Brain pericyte (primary cell): Measurements from ENCODE around the gene PCSK2.

Source experiments
- DNase-seq: peaks from one replicate; pipeline ENCODE4 v3.0.0-alpha.2; 2012; ENCODE audit warnings: low read depth, low spot score

The PCSK2 gene

GRCh38 chr20:17327185-17328148, 100.6 kb downstream of the PCSK2 start:
- no peak for DNase-seq

- no peak for DNase-seq
Measured at GRCh38 chr20:17334932-17335331, 108.1 kb downstream of the PCSK2 start.

- DNase-seq: no peak
Measured at GRCh38 chr20:17339000-17339399, 112.2 kb downstream of the PCSK2 start.

GRCh38 chr20:17343091-17343490, 116.3 kb downstream of the PCSK2 start:
- no peak for DNase-seq

- no peak for DNase-seq
Measured at GRCh38 chr20:17343656-17344452, 117.0 kb downstream of the PCSK2 start.

- DNase-seq: no peak
Measured at GRCh38 chr20:17344790-17345189, 118.0 kb downstream of the PCSK2 start.

GRCh38 chr20:17345321-17345720, 118.5 kb downstream of the PCSK2 start:
- DNase-seq: no peak

GRCh38 chr20:17350321-17350720, 123.5 kb downstream of the PCSK2 start:
- DNase-seq: no peak

- DNase-seq: no peak
Measured at GRCh38 chr20:17357238-17357637, 130.4 kb downstream of the PCSK2 start.

GRCh38 chr20:17358854-17359253, 132.0 kb downstream of the PCSK2 start:
- no peak for DNase-seq

- no peak for DNase-seq
Measured at GRCh38 chr20:17364681-17365080, 137.8 kb downstream of the PCSK2 start.

- no peak for DNase-seq
Measured at GRCh38 chr20:17365831-17366230, 139.0 kb downstream of the PCSK2 start.

- DNase-seq: no peak
Measured at GRCh38 chr20:17369506-17369905, 142.7 kb downstream of the PCSK2 start.

- DNase-seq: no peak
Measured at GRCh38 chr20:17372806-17373440, 146.1 kb downstream of the PCSK2 start.

GRCh38 chr20:17374086-17374485, 147.2 kb downstream of the PCSK2 start:
- DNase-seq: no peak

- DNase-seq: no peak
Measured at GRCh38 chr20:17376031-17376430, 149.2 kb downstream of the PCSK2 start.

- no peak for DNase-seq
Measured at GRCh38 chr20:17377231-17377630, 150.4 kb downstream of the PCSK2 start.

- DNase-seq: no peak
Measured at GRCh38 chr20:17379651-17380050, 152.8 kb downstream of the PCSK2 start.

- DNase-seq: no peak
Measured at GRCh38 chr20:17380801-17381200, 154.0 kb downstream of the PCSK2 start.

- no peak for DNase-seq
Measured at GRCh38 chr20:17381724-17382123, 154.9 kb downstream of the PCSK2 start.

GRCh38 chr20:17385798-17386197, 159.0 kb downstream of the PCSK2 start:
- no peak for DNase-seq

- DNase-seq: no peak
Measured at GRCh38 chr20:17390655-17391054, 163.8 kb downstream of the PCSK2 start.
